Kidney (tissue), 14 donors: ENCODE measurements around the gene GNAI3. TPM values are rescaled to one million over a fixed set of nuclear protein-coding genes. Genes with fewer than 3 reads are reported as not detected.

ENCODE experiments used
- DNase-seq, 5 donors: peaks; one replicate each; pipeline ENCODE4 v3.0.0-alpha.2; 2013 to 2020
- FAIRE-seq: peaks from 2 replicates; lab custom pipeline; 2012; peaks lifted over from hg19 to GRCh38; lab: Jason Lieb, UNC
- H3K27ac ChIP-seq, 2 donors: one replicate each; pipeline ENCODE4 v1.7.0; 2013; ENCODE audit warnings: low read depth in 2 of 2, low read length in 2 of 2, inconsistent platforms in 1 of 2
- H3K27me3 ChIP-seq: one replicate; pipeline ENCODE4 v1.7.1; 2013; ENCODE audit warnings: low read length, inconsistent platforms; ENCODE audit not compliant: control insufficient read depth, insufficient read depth
- H3K36me3 ChIP-seq, 3 donors: one replicate each; pipeline versions ENCODE4 v1.7.0 to v1.7.1; 2013; ENCODE audit warnings: low read length in 3 of 3, control low read depth in 1 of 3, inconsistent platforms in 1 of 3; ENCODE audit not compliant: insufficient read depth in 3 of 3, control insufficient read depth in 2 of 3
- H3K4me1 ChIP-seq, 3 donors: one replicate each; pipeline versions ENCODE4 v1.7.0 to v1.7.1; 2013; ENCODE audit warnings: low read length in 3 of 3, inconsistent platforms in 1 of 3, low read depth in 1 of 3; ENCODE audit not compliant: control insufficient read depth in 2 of 3, insufficient read depth in 2 of 3
- H3K4me3 ChIP-seq, 3 donors: one replicate each; pipeline versions ENCODE4 v1.7.0 to v1.8.1; 2013; ENCODE audit warnings: low read length in 3 of 3, control low read depth in 1 of 3, inconsistent platforms in 1 of 3
- H3K9ac ChIP-seq, 3 donors: one replicate each; pipeline versions ENCODE4 v1.7.0 to v1.7.1; 2013; ENCODE audit warnings: low read length in 3 of 3, control low read depth in 1 of 3, inconsistent platforms in 1 of 3
- H3K9me3 ChIP-seq, 3 donors: one replicate each; pipeline versions ENCODE4 v1.7.0 to v1.7.1; 2013; ENCODE audit warnings: low read length in 3 of 3, control low read depth in 1 of 3, inconsistent platforms in 1 of 3; ENCODE audit not compliant: control insufficient read depth in 2 of 3, insufficient read depth in 1 of 3
- CTCF ChIP-seq: IDR thresholded peaks from 3 replicates; pipeline ENCODE4 v1.5.1; 2012; ENCODE audit warnings: mild to moderate bottlenecking, moderate library complexity, borderline replicate concordance; ENCODE audit not compliant: insufficient read depth; ENCODE audit errors: extremely low read depth
- intact Hi-C: fragments of 100-400 bp; cut with DNase I; formaldehyde crosslinking; loops from one replicate; pipeline ENCODE4 v1.11.1; 2022
- polyA plus RNA-seq: library from polyadenylated mRNA; stranded (reverse); fragments of 350-450 nt; fragmentation: Illumina TruSeq; extraction: RNeasy Lipid Tissue Mini Kit (QIAGEN cat#74804); gene quantifications from one replicate; pipeline ENCODE4 v1.2.3, GENCODE V29; 2014; ENCODE audit warnings: low read depth, low replicate concordance; ENCODE audit not compliant: insufficient read depth
- total RNA-seq: library from RNA; stranded (reverse); fragmentation: NEBNext Ultra II Directional; extraction: Animal tissue kit (Norgen Biotek cat#: 25700); gene quantifications from one replicate; pipeline ENCODE4 v1.2.1, GENCODE V29; 2021
- donor health status: control.
- donor health status: control.
- donor health status: control.
- donor health status: control.
- donor health status: control.
- donor health status: DM: yes; HTN: yes; CAD: no.
- donor health status: Normal renal cell carcinoma (clear cell type).

GNAI3 gene
- total and polyA plus RNA-seq, 2 donors from 2014 or later: 4.2 to 8.0 TPM

- no peaks in the 10 kb centered on the region for H3K9me3 ChIP-seq
- H3K9ac ChIP-seq: no peak overlapping the region
- no peak overlapping the region for H3K4me3 ChIP-seq
- intact Hi-C loops: no loop called here
- peak in 1 of 5 donors; percentile 35 for DNase-seq
- no peak for TF ChIP-seq CTCF
- H3K27me3 ChIP-seq: no peaks in the 10 kb centered on the region
- H3K27ac ChIP-seq: no peak overlapping the region
- peaks cover 0 to 4% (median 4%) of the 10 kb centered on the region in 3 donors for H3K4me1 ChIP-seq
- H3K36me3 ChIP-seq: peaks cover 0 to under 1% (median 0%) of the 10 kb centered on the region in 3 donors
- no peak for FAIRE-seq
Observed at GRCh38 chr1:109636201-109636952, 88.0 kb downstream of the GNAI3 start.

- FAIRE-seq (no peak), DNase-seq (no peak)
- no peaks in the 10 kb centered on the region for H3K36me3 ChIP-seq
- peaks cover 0 to 4% (median 4%) of the 10 kb centered on the region in 3 donors for H3K4me1 ChIP-seq
- no peak overlapping the region for H3K27ac ChIP-seq
- intact Hi-C loops: no loop called here
- TF ChIP-seq CTCF: no peak
- no peak overlapping the region for H3K4me3 ChIP-seq
- no peaks in the 10 kb centered on the region for H3K9me3 ChIP-seq
- no peaks in the 10 kb centered on the region for H3K27me3 ChIP-seq
- H3K9ac ChIP-seq: no peak overlapping the region
Observed at GRCh38 chr1:109637446-109637845, 89.0 kb downstream of the GNAI3 start.

GRCh38 chr1:109639063-109639840 lies 90.8 kb downstream of the GNAI3 start:
- Histone ChIP-seq H3K36me3 (no peaks in the 10 kb centered on the region), H3K27ac (no peak overlapping the region), H3K9me3 (no peaks in the 10 kb centered on the region), H3K27me3 (no peaks in the 10 kb centered on the region), H3K4me1 (peaks cover 0 to 9% (median 7%) of the 10 kb centered on the region in 3 donors), H3K4me3 (no peak overlapping the region), H3K9ac (no peak overlapping the region)
- FAIRE-seq (no peak), DNase-seq (peak in 1 of 5 donors; percentile 35)
- intact Hi-C loops: no loop called here
- TF ChIP-seq CTCF: no peak
